Activated naive CD4-positive, alpha-beta T cell treated with anti-CD3 and anti-CD28 coated beads, Interleukin-2, amount 10 ng/mL, durations not matched to agents 7 days and 5 days (primary cell): ENCODE measurements around the gene SPATS2L.

Experiments used
- CTCF ChIA-PET: fragments of 350-600 bp; sonication (Branson Sonifier 250); formaldehyde crosslinking; loops from one replicate; lab custom pipeline; 2021; ENCODE audit warnings: antibody characterized with exemption; lab: Charles Lee
- DNase-seq: peaks from one replicate; pipeline ENCODE4 v3.0.0-alpha.2; 2020
- H3K27ac Mint-ChIP-seq: one replicate; pipeline ENCODE4 v1.8.0; 2021; ENCODE audit warnings: mild to moderate bottlenecking, moderate library complexity, mixed read lengths
- H3K27me3 Mint-ChIP-seq: one replicate; pipeline ENCODE4 v1.8.0; 2021; ENCODE audit warnings: mild to moderate bottlenecking, mixed read lengths
- H3K36me3 Mint-ChIP-seq: one replicate; pipeline ENCODE4 v1.8.0; 2021; ENCODE audit warnings: mixed read lengths
- H3K4me1 Mint-ChIP-seq: one replicate; pipeline ENCODE4 v1.8.0; 2021; ENCODE audit warnings: mixed read lengths
- H3K4me3 Mint-ChIP-seq: one replicate; pipeline ENCODE4 v1.8.0; 2021; ENCODE audit warnings: mild to moderate bottlenecking, moderate library complexity, mixed read lengths
- H3K9me3 Mint-ChIP-seq: one replicate; pipeline ENCODE4 v1.8.0; 2021; ENCODE audit warnings: mixed read lengths

SPATS2L gene

GRCh38 chr2:200438846-200439245 is 132.4 kb downstream of the SPATS2L start:
- DNase-seq = no peak
- peaks cover 2% of the 10 kb centered on the region for H3K9me3 Mint-ChIP-seq
- peaks cover 23% of the 10 kb centered on the region for H3K36me3 Mint-ChIP-seq
- H3K4me1 Mint-ChIP-seq = no peaks in the 10 kb centered on the region
- H3K27ac Mint-ChIP-seq = no peak overlapping the region
- H3K27me3 Mint-ChIP-seq = no peaks in the 10 kb centered on the region
- CTCF ChIA-PET = no interaction called here
- H3K4me3 Mint-ChIP-seq = no peak overlapping the region

- Mint-ChIP-seq H3K27ac (no peak overlapping the region), H3K27me3 (no peaks in the 10 kb centered on the region), H3K9me3 (peaks cover 2% of the 10 kb centered on the region), H3K4me3 (no peak overlapping the region), H3K36me3 (peaks cover 23% of the 10 kb centered on the region), H3K4me1 (no peaks in the 10 kb centered on the region)
- CTCF ChIA-PET = interaction anchor here (0.6 kb wide), 1 partner anchor 1145 kb away, joined by 3 read pairs; no protein-coding TSS in a partner anchor
- DNase-seq = no peak
Measured at GRCh38 chr2:200439981-200440380, 133.5 kb downstream of the SPATS2L start.

GRCh38 chr2:200442471-200442870 is 136.0 kb downstream of the SPATS2L start:
- no peaks in the 10 kb centered on the region for H3K4me1 Mint-ChIP-seq
- H3K36me3 Mint-ChIP-seq = peaks cover 19% of the 10 kb centered on the region
- H3K27ac Mint-ChIP-seq = no peak overlapping the region
- no peak for DNase-seq
- no peaks in the 10 kb centered on the region for H3K27me3 Mint-ChIP-seq
- no peak overlapping the region for H3K4me3 Mint-ChIP-seq
- CTCF ChIA-PET = interaction anchor here (1.6 kb wide), 1 partner anchor 463 kb away, joined by 5 read pairs; no protein-coding TSS in a partner anchor
- H3K9me3 Mint-ChIP-seq = no peaks in the 10 kb centered on the region

- peaks cover 16% of the 10 kb centered on the region for H3K36me3 Mint-ChIP-seq
- DNase-seq = no peak
- no peaks in the 10 kb centered on the region for H3K9me3 Mint-ChIP-seq
- H3K27ac Mint-ChIP-seq = no peak overlapping the region
- H3K4me3 Mint-ChIP-seq = no peak overlapping the region
- H3K27me3 Mint-ChIP-seq = no peaks in the 10 kb centered on the region
- CTCF ChIA-PET = interaction anchor here (1.1 to 1.6 kb wide), 2 partner anchors 11 to 464 kb away, joined by 3 to 5 read pairs; no protein-coding TSS in a partner anchor
- no peaks in the 10 kb centered on the region for H3K4me1 Mint-ChIP-seq
Measured at GRCh38 chr2:200443376-200443775, 136.9 kb downstream of the SPATS2L start.

- CTCF ChIA-PET = interaction anchor here (0.7 to 1.1 kb wide), 2 partner anchors 12 to 27 kb away, joined by 3 read pairs; no protein-coding TSS in a partner anchor
- DNase-seq = no peak
Measured at GRCh38 chr2:200443916-200444315, 137.4 kb downstream of the SPATS2L start.

GRCh38 chr2:200444530-200444929 is 138.0 kb downstream of the SPATS2L start:
- no peak overlapping the region for H3K4me3 Mint-ChIP-seq
- H3K36me3 Mint-ChIP-seq = peaks cover 14% of the 10 kb centered on the region
- CTCF ChIA-PET = interaction anchor here (0.7 to 1.5 kb wide), 3 partner anchors 12 to 37 kb away, joined by 3 to 4 read pairs (median 3); no protein-coding TSS in a partner anchor
- H3K4me1 Mint-ChIP-seq = no peaks in the 10 kb centered on the region
- no peak overlapping the region for H3K27ac Mint-ChIP-seq
- no peaks in the 10 kb centered on the region for H3K9me3 Mint-ChIP-seq
- no peaks in the 10 kb centered on the region for H3K27me3 Mint-ChIP-seq
- no peak for DNase-seq

More at GRCh38 chr2:200443916-200444315, 137.4 kb downstream of the SPATS2L start:
- Mint-ChIP-seq H3K4me1 (no peaks in the 10 kb centered on the region), H3K36me3 (peaks cover 14% of the 10 kb centered on the region), H3K27me3 (no peaks in the 10 kb centered on the region), H3K4me3 (no peak overlapping the region), H3K27ac (no peak overlapping the region), H3K9me3 (no peaks in the 10 kb centered on the region)

- Mint-ChIP-seq H3K27me3 (no peaks in the 10 kb centered on the region), H3K9me3 (no peaks in the 10 kb centered on the region), H3K27ac (no peak overlapping the region), H3K4me1 (no peaks in the 10 kb centered on the region), H3K36me3 (peaks cover 8% of the 10 kb centered on the region), H3K4me3 (no peak overlapping the region)
- CTCF ChIA-PET = interaction anchor here (0.7 to 1.5 kb wide), 2 partner anchors 26 to 36 kb away, joined by 3 to 4 read pairs; no protein-coding TSS in a partner anchor
- no peak for DNase-seq
Measured at GRCh38 chr2:200445284-200445683, 138.8 kb downstream of the SPATS2L start.

GRCh38 chr2:200446612-200447011 is 140.1 kb downstream of the SPATS2L start:
- no peak for DNase-seq
- H3K4me1 Mint-ChIP-seq = no peaks in the 10 kb centered on the region
- H3K36me3 Mint-ChIP-seq = peaks cover 6% of the 10 kb centered on the region
- CTCF ChIA-PET = no interaction called here
- no peak overlapping the region for H3K27ac Mint-ChIP-seq
- H3K9me3 Mint-ChIP-seq = no peaks in the 10 kb centered on the region
- H3K4me3 Mint-ChIP-seq = no peak overlapping the region
- no peaks in the 10 kb centered on the region for H3K27me3 Mint-ChIP-seq

GRCh38 chr2:200447139-200447855 is 140.8 kb downstream of the SPATS2L start:
- H3K4me3 Mint-ChIP-seq = no peak overlapping the region
- DNase-seq = no peak
- H3K27ac Mint-ChIP-seq = no peak overlapping the region
- H3K27me3 Mint-ChIP-seq = no peaks in the 10 kb centered on the region
- H3K36me3 Mint-ChIP-seq = peaks cover 4% of the 10 kb centered on the region
- CTCF ChIA-PET = no interaction called here
- no peaks in the 10 kb centered on the region for H3K9me3 Mint-ChIP-seq
- no peaks in the 10 kb centered on the region for H3K4me1 Mint-ChIP-seq

GRCh38 chr2:200448455-200448854 is 142.0 kb downstream of the SPATS2L start:
- Mint-ChIP-seq H3K9me3 (no peaks in the 10 kb centered on the region), H3K27ac (no peak overlapping the region)
- CTCF ChIA-PET = no interaction called here

GRCh38 chr2:200449149-200449548 is 142.7 kb downstream of the SPATS2L start:
- Mint-ChIP-seq H3K4me3 (no peak overlapping the region), H3K36me3 (peaks cover 4% of the 10 kb centered on the region), H3K27ac (no peak overlapping the region), H3K27me3 (no peaks in the 10 kb centered on the region), H3K9me3 (no peaks in the 10 kb centered on the region), H3K4me1 (no peaks in the 10 kb centered on the region)
- CTCF ChIA-PET = no interaction called here
- no peak for DNase-seq

More at GRCh38 chr2:200448455-200448854, 142.0 kb downstream of the SPATS2L start:
- H3K36me3 Mint-ChIP-seq = peaks cover 4% of the 10 kb centered on the region
- no peak for DNase-seq
- no peaks in the 10 kb centered on the region for H3K27me3 Mint-ChIP-seq
- H3K4me1 Mint-ChIP-seq = no peaks in the 10 kb centered on the region
- no peak overlapping the region for H3K4me3 Mint-ChIP-seq

- Mint-ChIP-seq H3K27me3 (no peaks in the 10 kb centered on the region), H3K4me1 (peaks cover 4% of the 10 kb centered on the region), H3K27ac (no peak overlapping the region), H3K4me3 (no peak overlapping the region), H3K9me3 (no peaks in the 10 kb centered on the region), H3K36me3 (peaks cover 4% of the 10 kb centered on the region)
- no peak for DNase-seq
- CTCF ChIA-PET = no interaction called here
Measured at GRCh38 chr2:200450288-200450687, 143.8 kb downstream of the SPATS2L start.

- peaks cover 4% of the 10 kb centered on the region for H3K36me3 Mint-ChIP-seq
- no peak overlapping the region for H3K4me3 Mint-ChIP-seq
- peaks cover 11% of the 10 kb centered on the region for H3K4me1 Mint-ChIP-seq
- H3K9me3 Mint-ChIP-seq = no peaks in the 10 kb centered on the region
- no peak for DNase-seq
- no peaks in the 10 kb centered on the region for H3K27me3 Mint-ChIP-seq
- no peak overlapping the region for H3K27ac Mint-ChIP-seq
- CTCF ChIA-PET = no interaction called here
Measured at GRCh38 chr2:200451511-200451910, 145.0 kb downstream of the SPATS2L start.

- Mint-ChIP-seq H3K4me1 (peaks cover 15% of the 10 kb centered on the region), H3K4me3 (no peak overlapping the region), H3K9me3 (no peaks in the 10 kb centered on the region), H3K36me3 (peaks cover 8% of the 10 kb centered on the region), H3K27me3 (no peaks in the 10 kb centered on the region), H3K27ac (no peak overlapping the region)
- CTCF ChIA-PET = no interaction called here
- DNase-seq = no peak
Measured at GRCh38 chr2:200452377-200452776, 145.9 kb downstream of the SPATS2L start.
